ENCODE results near the gene ZMYND11.
"Not testable (repeated sequence)": the region's sequence is repeated elsewhere in the genome, so short reads cannot be mapped to it uniquely, and the experiment has no call there.

ZMYND11 gene

DNA sequence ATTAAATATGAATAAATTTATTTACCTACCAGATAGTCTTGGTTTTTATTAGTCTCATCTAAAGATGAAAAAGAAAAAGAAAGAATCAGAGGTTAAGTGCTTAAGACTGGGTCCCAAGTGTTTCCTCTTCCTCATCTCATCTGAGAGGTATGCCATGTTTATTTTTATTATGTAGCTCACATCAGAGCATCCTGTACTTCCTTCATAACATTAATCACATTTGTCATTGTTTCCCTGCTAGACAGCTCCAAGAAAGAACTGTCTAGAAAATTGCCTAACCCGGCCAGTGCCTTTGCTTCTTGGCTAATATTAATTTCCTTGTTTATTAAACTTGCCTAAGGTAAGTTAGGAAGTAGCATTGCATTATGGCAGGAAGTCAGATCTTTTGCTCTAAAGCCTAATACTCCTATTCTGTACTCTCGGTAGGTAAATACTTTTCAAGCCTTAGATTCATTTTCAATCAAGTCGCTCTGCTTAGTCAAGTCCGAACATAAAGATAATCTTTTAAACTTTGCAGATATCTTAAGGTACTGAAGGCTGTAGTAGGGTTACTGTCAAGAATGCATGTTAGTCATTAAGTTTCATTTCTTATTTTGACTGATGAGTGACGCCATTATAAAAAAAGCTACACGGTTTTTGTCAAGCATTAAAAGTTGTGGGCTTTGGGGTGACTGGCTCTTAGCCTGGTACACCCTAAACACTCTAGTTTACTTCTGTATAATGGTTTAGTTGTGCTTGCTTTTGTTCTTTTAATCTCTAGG is 47.4 kb downstream of the ZMYND11 start:
- no peaks in the 10 kb centered on the region for H3K9me3 ChIP-seq (ENCODE audit: low read length)
- H3K4me1 ChIP-seq (ENCODE audit: insufficient read depth, low read length, severe bottlenecking): no peaks in the 10 kb centered on the region
- H3K4me3 ChIP-seq (ENCODE audit: low read depth, low read length, poor library complexity, severe bottlenecking): no peak overlapping the region
- no peaks in the 10 kb centered on the region for H3K36me3 ChIP-seq (ENCODE audit: insufficient read depth, low read length)
- H3F3A ChIP-seq (ENCODE audit: insufficient read depth, low read length): no peaks in the 10 kb centered on the region
- no peak overlapping the region for H2AFZ ChIP-seq (ENCODE audit: low read length)
- H3K9ac ChIP-seq (ENCODE audit: low read length): no peak overlapping the region
- H3K27ac ChIP-seq (ENCODE audit: low read depth, low read length, poor library complexity, severe bottlenecking): no peak overlapping the region
- no peaks in the 10 kb centered on the region for H4K20me1 ChIP-seq (ENCODE audit: insufficient read depth, low read length)
- no peaks in the 10 kb centered on the region for H3K9me2 ChIP-seq (ENCODE audit: low read depth, low read length)
- TF ChIP-seq CTCF (IDR thresholded peaks at IDR 0.05; ENCODE audit: low read length): no peak
- no peak for TF ChIP-seq EZH2 (IDR thresholded peaks at IDR 0.05; ENCODE audit: borderline replicate concordance, low read length)
- H3K79me2 ChIP-seq (ENCODE audit: insufficient read depth, low read length): no peaks in the 10 kb centered on the region
- no peak overlapping the region for H3K4me2 ChIP-seq (ENCODE audit: low read length)
- H3K27me3 ChIP-seq (ENCODE audit: insufficient read depth, low read length): no peaks in the 10 kb centered on the region

DNA sequence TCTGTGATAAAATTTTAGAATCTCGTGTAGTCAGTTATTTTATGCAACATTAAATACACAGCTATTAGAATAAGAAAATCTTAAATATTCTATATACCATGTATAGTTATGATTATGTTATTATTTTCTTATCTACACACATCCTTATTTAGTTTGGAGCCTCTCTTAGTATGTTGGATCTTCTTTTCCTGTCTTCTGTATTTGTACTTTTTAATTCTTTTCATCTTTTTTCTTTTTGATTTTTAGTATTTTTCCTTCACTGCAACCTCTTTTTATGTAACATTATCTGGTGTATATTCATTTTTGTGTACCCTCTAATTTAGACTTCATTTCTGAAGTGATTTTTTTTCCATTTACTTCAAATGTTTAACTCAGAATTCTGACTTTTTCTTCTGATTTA is 48.9 kb downstream of the ZMYND11 start:
- no peaks in the 10 kb centered on the region for H3K27me3 ChIP-seq (ENCODE audit: insufficient read depth, low read length)
- H3K79me2 ChIP-seq (ENCODE audit: insufficient read depth, low read length): no peaks in the 10 kb centered on the region
- H3K36me3 ChIP-seq (ENCODE audit: insufficient read depth, low read length): no peaks in the 10 kb centered on the region
- H4K20me1 ChIP-seq (ENCODE audit: insufficient read depth, low read length): no peaks in the 10 kb centered on the region
- H3F3A ChIP-seq (ENCODE audit: insufficient read depth, low read length): no peaks in the 10 kb centered on the region
- H3K4me3 ChIP-seq (ENCODE audit: low read depth, low read length, poor library complexity, severe bottlenecking): no peak overlapping the region
- no peak overlapping the region for H3K4me2 ChIP-seq (ENCODE audit: low read length)
- H3K27ac ChIP-seq (ENCODE audit: low read depth, low read length, poor library complexity, severe bottlenecking): no peak overlapping the region
- H3K9ac ChIP-seq (ENCODE audit: low read length): no peak overlapping the region
- H3K9me2 ChIP-seq (ENCODE audit: low read depth, low read length): no peaks in the 10 kb centered on the region
- no peaks in the 10 kb centered on the region for H3K4me1 ChIP-seq (ENCODE audit: insufficient read depth, low read length, severe bottlenecking)
- no peak for TF ChIP-seq EZH2 (IDR thresholded peaks at IDR 0.05; ENCODE audit: borderline replicate concordance, low read length)
- TF ChIP-seq CTCF (IDR thresholded peaks at IDR 0.05; ENCODE audit: low read length): no peak
- H3K9me3 ChIP-seq (ENCODE audit: low read length): no peaks in the 10 kb centered on the region
- no peak overlapping the region for H2AFZ ChIP-seq (ENCODE audit: low read length)

GRCh38 chr10:184911-185310 is 49.7 kb downstream of the ZMYND11 start:
- Histone ChIP-seq H2AFZ (ENCODE audit: low read length) (no peak overlapping the region), H3K27ac (ENCODE audit: low read depth, low read length, poor library complexity, severe bottlenecking) (no peak overlapping the region), H3K4me1 (ENCODE audit: insufficient read depth, low read length, severe bottlenecking) (no peaks in the 10 kb centered on the region), H3F3A (ENCODE audit: insufficient read depth, low read length) (no peaks in the 10 kb centered on the region), H3K4me2 (ENCODE audit: low read length) (no peak overlapping the region), H3K27me3 (ENCODE audit: insufficient read depth, low read length) (no peaks in the 10 kb centered on the region), H3K79me2 (ENCODE audit: insufficient read depth, low read length) (no peaks in the 10 kb centered on the region), H3K4me3 (ENCODE audit: low read depth, low read length, poor library complexity, severe bottlenecking) (no peak overlapping the region), H3K9me2 (ENCODE audit: low read depth, low read length) (no peaks in the 10 kb centered on the region), H3K36me3 (ENCODE audit: insufficient read depth, low read length) (no peaks in the 10 kb centered on the region), H3K9ac (ENCODE audit: low read length) (no peak overlapping the region), H4K20me1 (ENCODE audit: insufficient read depth, low read length) (no peaks in the 10 kb centered on the region), H3K9me3 (ENCODE audit: low read length) (no peaks in the 10 kb centered on the region)
- no peak for TF ChIP-seq CTCF (IDR thresholded peaks at IDR 0.05; ENCODE audit: low read length)
- TF ChIP-seq EZH2 (IDR thresholded peaks at IDR 0.05; ENCODE audit: borderline replicate concordance, low read length): no peak

DNA sequence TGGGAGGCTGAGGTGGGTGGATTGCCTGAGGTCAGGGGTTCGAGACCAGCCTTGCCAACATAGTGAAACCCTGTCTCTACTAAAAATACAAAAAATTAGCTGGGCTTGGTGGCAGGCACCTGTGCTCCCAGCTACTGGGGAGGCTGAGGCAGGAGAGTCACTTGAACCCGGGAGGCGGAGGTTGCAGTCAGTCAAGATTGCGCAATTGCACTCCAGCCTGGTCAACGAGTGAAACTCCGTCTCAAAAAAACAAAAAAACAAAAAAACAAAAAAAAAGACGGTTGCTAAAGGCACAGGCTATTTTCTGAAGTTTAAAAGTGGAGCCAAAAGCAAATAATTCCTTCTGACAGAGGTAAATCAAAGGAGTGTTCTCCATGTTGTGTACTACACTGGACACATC is 50.3 kb downstream of the ZMYND11 start:
- not testable (repeated sequence) for H2AFZ ChIP-seq (ENCODE audit: low read length); H3K4me3 ChIP-seq (ENCODE audit: low read depth, low read length, poor library complexity, severe bottlenecking); H4K20me1 ChIP-seq (ENCODE audit: insufficient read depth, low read length); H3K9me2 ChIP-seq (ENCODE audit: low read depth, low read length); H3K4me2 ChIP-seq (ENCODE audit: low read length); H3K79me2 ChIP-seq (ENCODE audit: insufficient read depth, low read length); H3K27ac ChIP-seq (ENCODE audit: low read depth, low read length, poor library complexity, severe bottlenecking); H3K9me3 ChIP-seq (ENCODE audit: low read length); H3K36me3 ChIP-seq (ENCODE audit: insufficient read depth, low read length); H3K9ac ChIP-seq (ENCODE audit: low read length); H3F3A ChIP-seq (ENCODE audit: insufficient read depth, low read length); H3K4me1 ChIP-seq (ENCODE audit: insufficient read depth, low read length, severe bottlenecking); H3K27me3 ChIP-seq (ENCODE audit: insufficient read depth, low read length)

Data from OCI-LY1 (cell line).